Measurements from ENCODE around the gene MXRA8.

MXRA8 gene

DNA sequence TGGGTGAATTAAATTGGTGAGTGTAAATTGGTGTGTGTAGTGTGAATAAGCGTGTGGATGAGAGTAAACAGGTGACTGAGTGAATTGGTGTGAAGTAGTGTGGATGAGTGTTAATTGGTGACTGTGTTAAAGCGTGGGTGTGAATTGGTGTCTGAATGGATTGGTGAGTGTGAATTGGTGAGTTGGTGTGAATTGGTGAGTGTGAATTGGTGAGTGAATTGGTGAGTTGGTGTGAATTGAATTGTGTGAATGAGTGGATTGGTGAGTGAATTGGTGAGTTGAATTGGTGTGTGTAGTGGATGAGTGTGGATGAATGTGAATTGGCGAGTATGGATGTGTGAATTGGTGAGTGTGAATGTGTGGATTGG is 8.3 kb upstream of the MXRA8 start:
- no peak for DNase-seq (ENCODE audit: low read depth)

DNA sequence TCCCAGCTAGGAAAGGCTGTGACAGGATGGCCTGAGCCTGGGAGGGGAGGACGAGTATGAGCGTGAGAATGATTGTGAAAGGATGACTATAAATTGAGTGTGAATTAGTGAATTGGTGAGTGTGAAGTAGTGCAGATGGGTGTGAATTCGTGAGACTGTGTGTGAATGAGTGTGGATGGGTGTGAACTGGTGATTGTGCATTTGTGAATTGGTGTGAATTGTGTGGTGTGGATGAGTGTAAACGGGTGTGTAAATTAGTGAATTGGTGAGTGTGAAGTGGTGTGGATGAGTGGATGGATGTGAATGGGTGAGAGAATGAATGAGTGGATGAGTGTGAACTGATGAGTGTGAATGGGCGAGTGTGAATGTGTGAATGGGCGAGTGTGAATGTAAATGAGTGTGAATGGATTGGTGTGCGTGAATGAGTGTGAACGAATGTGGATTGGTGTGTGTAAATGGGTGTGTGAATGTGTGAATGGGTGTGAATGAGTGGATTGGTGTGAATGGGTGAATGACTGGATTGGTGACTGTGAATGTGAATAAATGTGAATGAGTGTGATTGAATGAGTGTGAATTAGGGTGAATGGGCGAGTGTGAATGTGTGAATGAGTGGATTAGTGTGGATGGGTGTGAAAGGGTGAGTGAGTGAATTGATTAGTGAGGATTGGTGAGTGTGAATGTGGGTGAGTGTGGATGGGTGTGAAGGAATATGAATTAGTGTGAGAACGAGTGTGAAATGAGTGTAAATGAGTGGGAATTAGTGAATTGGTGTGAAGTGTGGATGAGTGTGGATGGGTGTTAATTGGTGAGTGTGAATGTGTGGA is 7.7 kb upstream of the MXRA8 start:
- no peak for DNase-seq (ENCODE audit: low read depth)

DNA sequence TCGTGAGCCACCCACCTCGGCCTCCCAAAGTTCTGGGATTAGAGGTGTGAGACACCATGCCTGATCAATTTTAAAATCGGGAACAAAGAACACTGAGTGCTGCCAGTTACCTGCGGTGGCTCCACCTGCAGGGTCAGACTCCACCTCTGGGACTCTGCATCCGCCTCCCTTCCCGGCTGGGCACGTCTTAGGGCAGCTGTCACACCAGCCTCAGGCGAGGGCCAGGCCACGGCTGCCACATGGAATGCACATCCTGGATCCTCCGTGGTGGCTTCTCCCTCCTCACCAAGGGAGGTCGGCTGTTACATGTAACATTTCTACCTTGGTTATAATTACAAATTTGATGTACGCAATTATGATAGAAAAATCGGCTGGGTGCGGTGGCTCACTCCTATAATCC is 5.9 kb upstream of the MXRA8 start:
- DNase-seq (ENCODE audit: low read depth) = no peak

DNA sequence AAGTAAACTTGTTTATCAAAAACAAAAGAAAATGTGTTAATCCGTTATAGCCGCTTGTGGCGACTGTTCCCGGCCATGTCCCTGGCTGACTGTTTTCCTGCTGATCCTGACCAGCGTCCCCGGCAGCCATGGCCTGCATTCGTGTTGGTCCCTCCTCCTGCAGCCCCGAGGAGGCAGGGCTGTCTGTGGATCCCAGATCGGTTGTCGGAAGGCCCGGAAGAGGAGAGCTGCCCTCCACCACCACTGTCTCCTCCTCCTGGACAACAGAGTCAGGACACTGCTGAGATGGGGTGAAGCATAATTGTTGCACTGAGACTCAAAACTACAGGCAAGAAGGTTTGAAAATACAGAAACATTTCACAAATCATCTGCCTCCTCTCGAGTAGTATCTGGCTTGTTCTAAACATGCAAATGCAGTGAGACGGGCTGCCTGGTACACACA is 3.6 kb upstream of the MXRA8 start:
- DNase-seq (ENCODE audit: low read depth) = no peak

DNA sequence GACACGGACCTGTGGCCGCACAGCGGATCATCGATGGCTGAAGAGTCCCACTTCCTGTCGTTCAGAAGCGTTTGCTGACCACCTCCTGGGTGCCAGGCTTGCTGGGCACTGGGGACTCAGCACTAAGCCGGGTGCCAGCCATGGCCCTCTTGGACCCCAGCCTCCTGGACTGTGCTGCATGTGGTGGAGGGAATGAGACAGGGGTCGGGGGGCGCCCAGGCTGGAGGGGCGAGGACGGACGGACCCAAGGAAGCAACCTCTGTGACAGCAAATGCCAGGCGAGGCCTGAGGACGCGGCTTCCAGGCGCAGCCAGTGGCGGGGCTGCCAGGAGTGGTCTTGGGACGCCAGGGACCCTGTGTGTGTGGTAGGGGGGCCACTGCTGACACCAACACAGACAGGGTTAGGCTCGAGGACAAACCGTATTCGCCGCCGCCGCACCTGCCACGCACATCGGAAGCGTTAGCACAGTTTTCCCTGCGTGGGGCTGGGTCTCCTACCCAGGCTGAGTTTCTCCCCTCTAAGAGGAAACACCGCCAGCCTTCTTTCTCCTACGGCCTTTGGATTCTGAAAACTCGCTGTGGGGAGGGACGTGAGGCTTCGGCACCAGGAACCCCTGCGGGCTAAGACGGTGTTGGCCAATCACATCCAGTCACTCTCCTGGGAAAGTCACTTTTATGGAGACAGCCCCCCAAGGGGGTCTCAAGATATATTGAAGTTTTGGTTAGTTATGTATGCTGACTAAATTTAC is 3.1 kb upstream of the MXRA8 start:
- no peak for DNase-seq (ENCODE audit: low read depth)

DNA sequence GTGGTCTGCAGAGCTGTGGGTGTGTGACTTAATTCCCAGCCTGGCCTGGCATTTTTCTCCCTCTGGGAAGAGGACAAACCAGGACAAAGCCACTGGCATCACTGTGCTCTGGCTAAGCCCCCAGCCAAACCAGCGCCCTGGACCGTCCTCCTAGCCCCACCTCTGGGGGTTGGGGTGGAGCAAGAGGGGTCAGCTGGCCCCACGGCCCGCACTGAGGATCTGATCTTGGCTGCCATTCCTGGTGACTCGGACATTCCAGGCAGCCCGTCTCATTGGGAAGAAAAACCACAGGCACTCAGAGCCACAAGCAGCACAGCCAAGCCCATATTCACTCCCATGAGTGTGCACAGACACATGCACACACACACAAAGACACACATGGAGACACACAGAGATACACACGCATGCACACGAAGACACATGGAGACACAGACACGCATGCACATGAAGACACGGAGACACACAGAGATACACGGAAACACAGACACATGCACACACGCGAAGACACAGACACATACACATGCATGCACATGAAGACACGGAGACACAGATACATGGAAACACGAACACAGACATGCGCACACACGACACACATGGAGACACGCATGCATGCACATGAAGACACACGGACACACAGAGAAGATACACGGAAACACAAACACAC is 2.3 kb upstream of the MXRA8 start:
- no peak for DNase-seq (ENCODE audit: low read depth)

DNA sequence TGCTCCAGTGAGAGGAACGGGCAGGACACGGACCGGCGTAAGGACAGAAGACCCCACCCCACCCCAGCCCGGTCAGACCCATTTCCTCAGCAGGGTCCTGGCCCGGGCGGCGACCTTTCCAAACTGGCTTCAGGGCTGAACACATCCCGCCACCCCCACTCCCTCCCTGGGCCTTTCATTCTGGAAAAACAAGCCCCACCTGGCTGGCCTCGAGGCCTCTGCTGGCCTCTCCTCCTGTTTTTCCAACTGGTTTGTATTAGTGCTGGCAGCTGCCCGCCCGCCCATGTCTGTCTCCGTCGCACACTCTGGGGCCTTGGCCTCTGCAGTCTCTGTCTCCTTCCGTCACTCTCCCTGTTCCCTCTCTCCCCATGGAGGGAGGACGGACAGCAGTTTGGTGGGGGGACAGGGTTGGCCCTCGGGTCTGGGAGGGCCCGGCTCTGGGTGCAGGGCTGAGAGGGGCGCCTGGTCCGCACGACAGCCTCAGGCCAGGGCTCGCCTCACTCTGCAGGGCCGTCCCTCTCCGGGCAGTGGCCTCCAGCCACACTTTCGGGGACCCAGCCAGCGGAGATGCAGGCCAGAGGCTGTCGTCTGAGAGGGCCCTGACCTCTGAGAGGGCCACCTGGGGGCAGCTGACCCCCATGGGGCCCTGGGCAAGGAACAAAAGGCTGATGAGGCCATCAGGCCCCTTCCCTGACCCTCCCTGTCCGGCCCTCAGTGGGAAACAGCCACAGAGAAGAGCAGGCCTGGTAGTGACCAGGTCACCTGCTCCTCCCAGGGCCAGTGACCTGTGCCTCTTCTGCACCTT is 1.5 kb upstream of the MXRA8 start:
- no peak for DNase-seq (ENCODE audit: low read depth)

DNA sequence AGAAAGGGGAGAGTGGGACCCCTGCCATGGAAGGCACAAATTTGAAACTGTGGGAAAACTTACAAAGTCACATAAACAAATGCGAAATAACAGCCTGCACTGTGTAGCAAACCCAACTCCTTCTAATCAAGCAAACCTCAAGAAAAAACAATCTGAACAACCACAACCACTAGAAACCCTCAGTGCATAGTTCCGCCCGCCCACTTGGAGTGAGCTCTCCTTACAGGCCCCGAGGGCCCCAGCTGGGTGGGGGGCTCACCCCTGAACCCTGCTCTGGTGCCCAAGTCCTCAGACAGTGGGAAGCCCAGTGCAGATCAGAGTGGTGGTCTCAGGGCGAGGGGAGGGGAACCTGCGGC is 931 bp upstream of the MXRA8 start:
- DNase-seq (ENCODE audit: low read depth) = no peak

DNA sequence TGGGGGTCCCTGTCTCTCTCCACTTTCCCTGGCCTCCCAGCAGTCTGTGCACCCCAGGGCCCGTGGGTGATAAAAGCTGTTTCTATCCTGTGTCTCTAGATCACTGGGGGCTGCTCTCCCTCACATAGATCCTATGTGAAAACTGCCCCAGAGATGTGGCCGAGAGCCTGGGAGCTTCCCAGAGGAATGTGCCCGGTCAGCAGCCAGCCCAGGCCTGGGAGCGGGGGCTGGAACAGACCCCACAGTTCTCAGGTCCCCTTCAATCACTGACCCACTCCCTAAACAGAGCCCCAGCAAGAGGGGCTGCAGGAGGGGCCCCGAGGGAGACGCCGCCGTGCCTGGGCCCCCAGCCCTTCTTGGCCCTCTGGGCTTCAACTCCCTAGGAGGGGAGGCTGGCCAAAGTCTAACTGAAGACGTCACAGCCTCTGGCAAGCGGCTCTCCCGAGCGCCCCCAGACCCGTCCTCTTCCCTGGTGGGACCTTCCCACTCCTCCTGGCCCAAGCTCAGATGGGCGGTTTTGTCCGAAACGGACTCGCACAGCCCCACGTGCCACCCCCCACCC is 403 bp downstream of the MXRA8 start:
- DNase-seq (ENCODE audit: low read depth) = no peak

DNA sequence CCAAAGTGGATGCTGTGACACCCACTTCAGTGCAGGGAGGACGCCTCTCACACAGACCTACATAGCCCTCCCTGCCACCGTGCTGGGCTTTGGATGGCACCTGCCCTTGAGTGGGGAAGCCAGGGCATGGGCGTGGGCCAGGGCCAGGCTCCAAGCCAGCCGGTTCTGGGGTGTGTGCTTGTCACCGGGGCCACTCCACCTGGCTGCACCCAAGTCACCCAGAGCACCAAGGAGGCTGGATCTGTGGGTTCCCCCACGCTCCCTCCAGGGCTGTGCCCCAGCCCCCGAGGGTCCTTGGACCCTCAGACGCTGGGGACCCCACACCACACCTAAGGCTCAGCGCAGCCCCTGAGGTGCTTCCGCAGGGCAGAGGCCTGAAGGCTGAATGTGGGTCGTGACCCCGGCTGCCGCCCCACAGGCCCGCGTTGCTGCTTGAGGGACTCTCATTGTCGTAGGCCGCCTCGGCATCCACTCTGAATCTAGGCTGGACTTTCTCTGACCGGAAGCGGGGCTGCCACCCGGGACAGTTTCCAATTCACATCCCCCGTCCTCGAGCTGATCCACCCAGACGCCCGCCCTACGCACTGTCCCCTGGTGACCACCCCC is 1.5 kb downstream of the MXRA8 start:
- no peak for DNase-seq (ENCODE audit: low read depth)

DNA sequence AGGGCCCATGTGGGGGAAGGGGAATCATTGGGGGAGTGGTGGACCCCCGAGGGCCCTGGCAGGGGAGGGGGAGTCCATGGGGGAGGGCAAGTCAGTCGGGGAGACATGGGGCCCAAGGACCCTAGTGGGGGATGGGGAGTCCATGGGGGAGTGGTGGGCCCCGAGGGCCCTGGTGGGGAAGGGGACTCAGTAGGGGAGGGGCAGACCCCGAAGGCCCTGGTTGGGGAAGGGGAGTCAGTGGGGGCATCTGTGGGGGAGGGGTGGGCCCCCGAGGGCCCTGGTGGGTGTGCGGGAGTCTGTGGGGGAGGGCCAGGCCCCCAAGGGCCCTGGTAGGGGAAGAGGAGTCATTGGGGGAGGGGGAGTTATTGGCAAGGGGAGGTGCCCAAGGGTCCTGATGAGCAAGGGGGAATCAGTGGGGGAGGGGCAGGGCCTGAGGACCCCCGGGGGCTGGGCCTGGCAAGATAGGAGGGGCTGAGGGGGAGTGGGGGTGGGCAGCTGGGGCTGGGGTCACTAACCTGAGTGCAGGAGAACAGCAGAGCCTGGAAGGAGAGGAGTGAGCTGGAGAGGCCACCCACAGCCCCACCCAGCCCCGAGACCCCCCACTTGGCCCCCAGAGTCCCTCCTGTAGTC is 2.1 kb downstream of the MXRA8 start:
- no peak for DNase-seq (ENCODE audit: low read depth)

DNA sequence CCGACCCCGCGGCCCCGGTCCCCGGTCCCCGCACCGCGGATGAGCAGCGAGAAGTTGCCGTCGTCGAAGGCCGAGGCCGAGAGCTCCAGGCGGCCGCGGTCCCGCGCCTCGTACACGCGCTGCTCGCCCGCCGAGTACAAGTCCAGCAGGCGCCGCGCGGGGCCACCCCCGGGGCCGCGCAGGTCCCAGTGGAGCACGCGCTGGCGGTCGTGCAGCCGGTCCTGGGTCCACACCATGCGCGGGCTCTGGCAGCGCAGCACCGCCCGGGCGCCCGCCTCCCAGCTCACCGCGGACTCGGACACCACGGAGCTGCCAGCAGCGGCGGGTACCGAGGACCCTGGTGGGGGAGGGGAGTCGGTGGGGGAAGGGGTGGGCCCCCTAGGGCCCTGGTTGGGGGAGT is 2.9 kb downstream of the MXRA8 start:
- no peak for DNase-seq (ENCODE audit: low read depth)

DNA sequence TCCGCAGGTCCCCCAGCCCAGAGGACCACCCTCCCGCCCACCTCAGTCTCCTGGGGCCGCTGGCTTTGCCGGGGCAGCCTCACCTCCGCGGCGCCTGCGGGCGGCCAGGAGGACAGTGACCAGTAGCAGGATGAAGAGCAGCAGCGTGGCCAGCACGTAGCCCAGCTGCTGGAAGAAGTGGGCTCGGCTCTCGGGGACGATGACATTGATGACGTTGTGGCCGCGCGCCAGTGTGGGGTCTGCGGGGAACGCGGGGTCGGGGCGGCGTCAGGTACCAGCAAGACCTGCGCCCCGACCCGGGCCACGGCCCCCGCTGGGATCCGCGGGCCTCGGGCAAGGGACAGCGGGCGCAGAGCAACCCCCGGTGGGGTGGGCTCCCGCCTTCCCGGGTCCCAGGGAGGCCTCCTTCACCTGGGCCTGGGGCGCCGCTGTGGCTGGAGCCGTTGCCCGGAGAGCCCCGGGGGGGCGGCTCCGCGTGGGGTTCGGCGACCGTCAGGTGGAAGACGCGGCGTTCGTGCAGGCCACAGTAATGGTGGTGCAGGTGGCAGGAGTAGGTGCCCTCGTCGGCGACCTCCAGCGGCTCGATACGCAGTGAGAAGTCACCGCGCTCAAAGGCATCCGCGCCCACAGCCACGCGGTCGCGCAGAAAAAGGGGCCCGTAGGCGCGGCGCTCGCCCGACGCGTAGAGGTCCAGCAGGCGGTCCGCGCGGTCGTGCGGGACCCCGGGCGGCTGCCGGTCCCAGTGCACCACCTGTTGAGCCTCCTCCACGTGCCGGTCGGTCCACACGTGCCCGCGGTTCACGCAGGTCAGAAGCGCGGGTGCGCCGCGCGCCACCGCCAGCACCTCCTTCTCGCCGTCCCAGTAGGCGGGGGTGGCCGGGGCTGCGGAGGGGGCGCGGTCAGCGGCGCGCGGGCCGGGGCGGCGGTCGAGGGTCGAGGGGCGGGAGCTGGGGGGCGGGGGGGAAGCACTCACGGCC is 3.8 kb downstream of the MXRA8 start:
- no peak for DNase-seq (ENCODE audit: low read depth)

DNA sequence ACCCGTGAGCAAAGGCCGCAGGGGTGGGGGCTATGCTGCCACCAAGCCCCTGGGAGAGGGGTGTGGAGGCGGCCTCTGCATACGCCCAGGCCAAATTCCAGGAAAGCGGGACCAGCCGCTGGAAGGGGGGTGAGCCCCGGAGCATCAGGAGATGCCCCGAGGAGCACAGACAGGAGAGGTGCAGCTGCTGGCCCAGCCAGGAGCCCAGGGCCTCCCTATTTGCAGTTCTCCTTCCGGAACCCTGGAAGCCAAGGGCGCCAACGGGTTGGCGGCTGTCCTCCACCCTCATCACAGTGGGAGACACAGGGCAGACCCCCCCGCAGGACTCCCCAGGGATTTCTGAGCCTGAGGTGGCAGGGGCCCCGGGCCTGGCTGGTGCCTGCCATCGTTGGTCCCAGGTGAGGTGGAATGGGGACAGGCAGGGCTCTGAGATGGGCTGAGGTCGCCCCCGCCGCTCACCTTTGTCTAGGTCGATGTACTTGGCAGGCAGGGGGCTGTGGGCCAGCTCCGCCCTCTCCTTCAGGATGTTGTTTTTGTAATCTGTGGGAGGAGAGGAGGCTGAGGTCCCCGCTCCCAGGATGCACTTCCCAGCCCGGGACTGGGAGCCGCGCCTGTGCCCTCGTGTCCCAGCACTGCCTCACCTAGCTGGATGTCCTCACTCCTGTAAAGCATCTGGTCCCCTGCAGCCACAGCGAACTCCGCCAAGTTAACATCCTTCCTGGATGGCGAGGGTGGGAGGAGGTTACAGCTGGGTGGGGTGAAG is 4.8 kb downstream of the MXRA8 start:
- DNase-seq (ENCODE audit: low read depth) = no peak

DNA sequence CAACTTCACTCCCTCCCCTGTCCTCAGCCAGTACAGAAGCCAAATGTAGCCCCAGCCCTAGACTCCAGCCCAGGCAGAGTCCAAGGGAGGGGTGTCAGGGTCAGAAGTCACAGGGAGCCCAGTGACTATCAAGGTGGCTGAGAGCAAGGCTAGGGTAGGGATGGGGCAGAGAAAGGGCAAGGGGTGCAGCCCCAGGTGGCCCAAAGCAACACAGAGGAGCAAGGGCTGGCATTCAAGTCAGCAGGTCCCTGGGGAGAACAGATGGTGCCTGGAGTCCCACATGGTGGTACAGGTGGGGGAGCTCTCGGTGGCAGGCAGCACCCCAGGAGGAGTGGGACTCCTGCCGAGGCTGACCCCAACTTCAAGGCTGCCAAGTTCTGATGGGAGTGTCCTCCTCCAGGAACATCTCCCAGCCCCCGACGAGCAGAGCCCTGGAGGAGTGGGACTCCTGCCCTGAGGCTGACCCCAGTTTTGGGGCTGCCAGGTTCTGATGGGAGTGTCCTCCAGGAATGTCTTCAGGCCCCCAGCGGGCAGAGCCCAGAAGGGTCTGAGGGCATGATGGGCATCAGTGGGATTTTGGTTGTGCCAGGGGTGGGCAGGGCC is 5.5 kb downstream of the MXRA8 start:
- no peak for DNase-seq (ENCODE audit: low read depth)

DNA sequence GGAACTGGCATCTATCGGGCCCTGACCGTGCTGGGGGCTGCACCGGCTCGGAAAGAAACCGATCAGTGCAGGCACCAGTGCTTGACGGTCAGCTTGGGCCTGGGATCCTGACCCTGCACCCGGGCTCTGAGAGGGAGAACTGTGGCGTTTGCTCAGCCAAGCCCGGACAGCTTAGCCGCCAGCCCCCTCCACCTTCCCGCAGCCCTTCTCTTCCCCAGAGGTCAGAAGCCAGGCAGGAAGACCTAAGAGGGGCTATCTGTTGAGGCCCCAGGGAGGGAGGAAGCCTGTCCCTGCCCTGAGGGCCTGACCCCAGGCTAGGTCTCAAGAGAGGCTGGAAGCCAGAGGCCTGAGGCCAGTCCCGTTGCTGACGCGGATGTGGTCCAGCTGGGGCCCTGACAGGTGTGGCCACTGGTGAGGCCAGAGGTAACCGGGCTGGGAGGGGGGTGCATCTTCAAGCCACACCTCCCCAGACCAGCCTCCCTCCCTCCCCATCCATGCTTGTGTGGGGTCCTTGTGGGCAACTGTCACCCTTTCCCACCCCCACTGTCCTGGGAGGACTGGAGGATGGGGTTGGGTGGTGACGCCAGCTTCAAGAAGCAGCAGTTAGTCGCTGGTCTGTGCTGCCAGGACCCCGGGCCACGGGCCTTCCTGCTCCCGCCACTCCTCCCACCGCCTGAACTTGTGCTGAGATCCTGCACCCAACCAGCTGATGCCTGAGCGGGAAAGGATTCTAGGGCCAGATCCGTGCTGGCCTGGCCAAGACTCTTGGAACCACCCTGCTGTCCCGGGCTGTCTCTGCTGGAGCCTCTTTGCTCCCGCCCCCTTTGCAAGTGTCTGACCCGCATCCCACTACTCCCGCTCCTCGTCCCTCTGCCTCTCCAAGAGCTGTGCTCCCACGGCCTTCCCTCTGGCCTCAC is 6.6 kb downstream of the MXRA8 start:
- DNase-seq (ENCODE audit: low read depth) = no peak

DNA sequence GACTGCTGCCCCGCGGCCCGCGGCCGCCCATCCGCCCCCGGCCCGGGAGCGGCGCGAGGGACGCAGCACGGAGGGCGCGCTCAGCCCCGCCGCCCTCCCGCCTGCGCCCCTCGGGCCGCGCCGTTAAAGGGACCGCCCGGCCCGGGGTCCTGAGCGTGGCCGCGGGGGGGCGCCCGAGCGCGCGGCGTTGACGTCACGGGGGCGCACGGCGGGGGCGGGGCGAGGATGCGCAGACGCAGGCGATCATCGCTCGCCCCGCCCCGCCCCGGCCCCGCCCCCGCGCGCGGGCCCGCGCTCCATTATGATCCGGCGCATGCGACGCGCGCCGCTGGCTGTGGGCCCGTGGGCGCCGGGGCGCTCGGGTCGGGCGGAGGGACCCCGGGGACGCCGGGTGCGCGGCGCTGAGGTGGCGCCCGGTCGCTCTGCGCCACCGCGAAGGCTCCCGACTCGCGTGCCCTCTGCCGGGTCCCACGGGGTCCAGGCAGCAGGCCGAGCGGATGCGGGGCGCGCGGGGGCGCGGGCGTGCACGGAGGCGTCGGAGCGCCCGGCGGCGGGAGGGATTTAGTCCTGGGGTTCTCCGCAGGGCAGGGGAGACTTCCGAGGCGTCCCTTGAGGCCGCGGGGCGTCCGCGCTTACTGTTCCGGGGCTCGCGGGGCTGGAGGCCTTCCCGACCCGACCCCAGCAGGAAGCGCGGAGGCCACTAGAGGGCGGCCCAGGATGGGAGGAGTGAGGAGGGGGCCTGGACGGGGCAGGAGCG is 8.9 kb downstream of the MXRA8 start, which contains the start of gene DVL1:
Gene DVL1, minus strand, starts transcription at position 163 of the 757 bp plus-strand sequence. CDS start 353 bp downstream, outside the sequence.
- peak; percentile 64 for DNase-seq (ENCODE audit: low read depth)
